Activated naive CD8-positive, alpha-beta T cell treated with anti-CD3 and anti-CD28 coated beads, Interleukin-2, amount 50 U/mL, for 16 hours (primary cell): Measurements from ENCODE around the gene PRKCSH.
"Not testable (repeated sequence)": the region's sequence is repeated elsewhere in the genome, so short reads cannot be mapped to it uniquely, and the experiment has no call there.

Source experiments
- DNase-seq: peaks from one replicate; pipeline ENCODE4 v3.0.0-alpha.2; 2020; ENCODE audit warnings: low read depth, low spot score

Gene PRKCSH

DNA sequence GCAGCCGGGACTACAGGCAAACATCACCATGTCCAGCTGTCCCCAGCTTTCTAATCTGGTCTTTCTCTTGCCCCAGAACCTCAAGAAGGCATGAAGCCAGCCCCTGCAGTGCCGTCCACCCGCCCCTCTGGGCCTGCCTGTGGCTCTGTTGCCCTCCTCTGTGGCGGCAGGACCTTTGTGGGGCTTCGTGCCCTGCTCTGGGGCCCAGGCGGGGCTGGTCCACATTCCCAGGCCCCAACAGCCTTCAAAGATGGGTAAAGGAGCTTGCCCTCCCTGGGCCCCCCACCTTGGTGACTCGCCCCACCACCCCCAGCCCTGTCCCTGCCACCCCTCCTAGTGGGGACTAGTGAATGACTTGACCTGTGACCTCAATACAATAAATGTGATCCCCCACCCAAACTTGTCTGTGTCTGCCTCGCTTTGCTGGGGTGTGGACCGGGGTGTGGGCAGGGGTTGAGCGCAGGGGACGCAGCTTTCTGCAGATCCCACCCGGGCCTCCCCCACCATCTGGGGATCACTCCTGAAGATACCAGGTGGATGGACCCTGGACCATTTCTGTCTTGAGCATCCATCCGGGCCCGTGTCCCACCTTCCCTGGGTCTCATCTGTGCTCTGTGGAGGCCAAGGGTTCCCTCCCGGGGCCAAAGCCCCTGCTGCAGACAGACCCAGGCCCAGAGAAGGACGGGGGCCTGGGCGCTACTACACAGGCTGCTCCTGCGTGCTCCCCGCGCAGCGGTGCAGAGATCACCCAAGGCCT is 15.3 kb downstream of the PRKCSH start:
- no peak for DNase-seq

DNA sequence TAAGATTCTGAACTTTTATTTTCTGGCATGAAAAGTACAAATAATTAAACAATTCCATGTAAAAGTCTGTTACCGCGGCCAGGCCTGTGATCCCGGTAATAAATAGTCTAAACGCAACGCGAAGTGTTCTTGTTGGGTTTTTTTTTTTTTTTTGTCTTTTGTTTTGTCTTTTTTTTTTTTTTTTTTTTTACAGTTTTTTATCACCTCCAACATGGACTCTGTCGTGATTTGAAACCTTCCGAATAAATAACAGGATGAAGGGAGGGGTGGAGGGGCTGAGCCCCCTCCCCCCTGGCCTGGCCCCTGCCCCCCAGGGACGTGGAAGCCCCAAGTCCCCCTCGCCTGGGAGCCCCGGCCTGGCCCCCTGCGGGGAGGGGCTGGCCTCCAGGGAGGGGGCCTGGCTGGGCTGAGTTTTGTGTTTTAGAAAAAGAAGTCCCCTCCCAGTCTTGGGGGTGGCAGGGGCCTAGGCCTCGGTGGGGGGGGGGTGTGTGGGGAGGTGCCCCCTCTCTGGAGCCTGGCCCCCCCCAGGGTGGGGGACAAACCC is 16.0 kb downstream of the PRKCSH start:
- no peak for DNase-seq

DNA sequence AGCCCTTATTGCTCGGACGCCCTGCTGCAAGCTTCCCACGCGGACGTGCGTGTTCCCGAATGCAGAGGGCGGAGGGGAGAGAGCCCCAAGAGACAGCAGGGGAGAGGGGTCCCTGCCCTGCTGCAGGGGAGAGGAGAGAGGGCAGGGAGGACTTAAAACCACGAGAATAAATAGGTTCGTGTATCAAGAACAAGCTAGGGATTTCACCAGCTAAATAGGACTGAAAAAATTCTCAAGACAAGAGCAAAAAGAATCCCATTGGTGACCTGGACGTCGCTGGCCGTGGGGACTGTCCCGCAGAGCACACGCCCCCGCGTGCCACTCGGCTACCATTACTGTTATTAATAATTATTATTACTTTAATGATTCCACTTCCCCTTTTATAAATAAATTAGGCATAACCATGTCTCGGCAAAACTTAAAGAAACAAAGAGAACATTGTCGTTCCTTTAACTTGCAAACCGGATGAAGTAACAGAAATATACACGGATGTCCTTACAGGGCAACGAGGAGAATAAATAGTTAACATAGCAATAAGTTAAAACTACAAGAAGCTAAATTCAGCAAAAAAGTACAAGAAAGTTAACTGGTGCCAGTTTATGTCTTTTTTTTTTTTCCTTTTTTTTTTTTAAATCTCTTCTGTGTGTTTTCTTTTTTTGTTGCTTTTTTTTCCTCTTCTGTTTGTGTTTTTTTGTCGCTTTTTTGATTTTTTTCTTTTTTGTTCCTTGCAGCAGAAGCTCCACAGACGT is 16.6 kb downstream of the PRKCSH start:
- DNase-seq: no peak

DNA sequence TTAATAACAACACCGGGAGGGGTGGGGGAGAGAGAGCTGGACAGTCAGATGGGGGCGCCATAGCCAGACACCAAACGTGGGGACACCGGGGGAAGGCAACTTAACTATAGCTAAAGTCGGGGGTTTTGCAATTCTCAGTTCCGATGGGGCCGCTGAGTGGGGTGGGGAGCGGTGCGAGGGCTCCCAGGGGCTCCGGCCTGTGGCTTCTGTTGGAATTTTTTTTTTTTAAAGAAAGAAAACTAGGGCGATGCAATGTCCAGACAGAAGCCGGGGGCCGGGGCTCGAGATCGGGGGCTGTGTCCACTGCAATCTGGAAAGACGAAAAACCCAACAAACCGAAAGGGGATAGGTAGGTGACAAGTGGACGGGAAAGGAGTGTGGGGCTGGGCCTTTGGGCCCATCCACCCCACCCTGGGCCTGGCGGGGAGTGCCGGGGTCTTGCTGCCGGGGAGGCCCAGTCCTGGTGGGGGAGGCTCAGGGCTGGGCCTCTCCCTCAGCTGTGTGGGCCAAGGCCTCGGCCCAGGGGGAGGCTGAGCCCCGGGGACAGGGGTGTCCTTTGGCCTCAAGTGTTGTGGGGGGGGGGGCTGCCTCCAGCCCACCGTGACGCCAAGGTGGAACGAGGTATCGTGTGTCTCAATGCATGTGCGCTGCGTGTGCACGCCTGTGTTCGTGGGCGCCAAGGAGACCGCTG is 17.3 kb downstream of the PRKCSH start:
- no peak for DNase-seq

DNA sequence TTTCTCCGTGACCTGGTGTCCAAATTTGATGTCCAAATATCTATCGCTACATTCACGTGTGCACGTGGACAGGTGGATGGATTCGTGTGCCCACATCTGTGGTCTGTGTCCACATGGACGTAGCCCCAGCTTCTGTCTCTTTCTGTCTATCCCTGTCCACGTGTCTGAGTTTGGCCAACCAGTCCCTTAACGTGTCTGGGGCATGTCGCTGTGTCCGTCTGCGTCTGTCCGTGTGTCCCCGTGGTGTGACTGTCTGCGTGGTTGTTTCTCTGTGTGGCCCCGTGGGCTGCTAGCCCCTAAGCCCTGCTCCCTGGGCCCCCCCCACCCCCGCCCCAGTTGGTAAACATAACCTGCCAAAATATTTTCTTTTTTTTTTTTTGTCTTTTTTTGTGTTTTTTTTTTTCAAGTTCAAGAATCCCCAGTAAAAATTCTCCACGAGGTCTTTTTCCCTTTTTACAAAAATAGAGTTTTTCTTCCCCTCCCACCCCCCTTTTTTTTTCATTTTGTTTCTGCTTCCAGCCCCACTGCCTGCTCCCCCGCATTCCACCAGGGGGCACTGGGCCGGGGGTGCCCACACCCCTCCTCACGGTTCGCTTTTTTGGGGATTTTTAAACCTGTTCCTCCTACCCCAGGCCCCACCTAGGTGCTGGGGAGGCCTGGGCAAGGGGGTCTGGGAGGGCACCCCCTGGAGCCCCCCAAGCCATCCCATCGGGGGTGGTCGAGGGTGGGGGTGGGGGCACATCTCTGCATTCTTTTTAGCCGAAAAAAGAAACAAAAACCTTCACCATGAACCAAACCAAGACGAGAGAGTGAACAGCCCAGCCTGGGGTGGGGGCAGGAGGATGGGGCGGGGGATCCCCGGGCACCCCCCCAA is 18.3 kb downstream of the PRKCSH start:
- no peak for DNase-seq

DNA sequence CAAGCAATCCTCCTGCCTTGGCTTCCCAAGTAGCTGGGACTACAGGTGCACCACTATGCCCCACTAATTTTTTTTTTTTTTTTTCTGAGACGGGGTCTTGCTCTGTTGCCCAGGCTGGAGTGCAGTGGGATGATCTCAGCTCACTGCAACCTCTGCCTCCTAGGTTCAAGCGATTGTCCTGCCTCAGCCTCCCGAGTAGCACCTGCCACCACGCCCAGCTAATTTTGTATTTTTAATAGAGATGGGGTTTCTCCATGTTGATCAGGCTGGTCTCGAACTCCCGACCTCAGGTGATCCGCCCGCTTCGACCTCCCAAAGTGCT is 19.8 kb downstream of the PRKCSH start:
- not testable (repeated sequence) for DNase-seq

DNA sequence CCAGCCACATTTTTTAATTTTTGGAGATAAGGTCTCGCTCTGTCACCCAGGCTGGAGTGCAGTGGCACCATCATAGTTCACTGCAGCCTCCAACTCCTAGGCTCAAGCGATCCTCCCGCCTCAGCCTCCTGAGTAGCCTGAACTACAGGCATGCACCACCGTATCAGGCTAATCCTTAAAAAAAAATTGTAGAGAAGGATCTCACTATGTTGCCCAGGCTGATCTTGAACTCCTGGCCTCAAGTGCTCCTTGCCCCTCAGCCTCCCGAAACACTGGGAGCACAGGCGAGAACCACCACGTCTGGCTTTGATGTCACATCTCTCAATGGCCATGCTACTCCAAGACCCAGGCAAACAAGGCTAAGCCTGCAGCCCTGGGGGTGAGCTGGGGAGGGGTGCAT is 21.2 kb downstream of the PRKCSH start:
- no peak for DNase-seq

DNA sequence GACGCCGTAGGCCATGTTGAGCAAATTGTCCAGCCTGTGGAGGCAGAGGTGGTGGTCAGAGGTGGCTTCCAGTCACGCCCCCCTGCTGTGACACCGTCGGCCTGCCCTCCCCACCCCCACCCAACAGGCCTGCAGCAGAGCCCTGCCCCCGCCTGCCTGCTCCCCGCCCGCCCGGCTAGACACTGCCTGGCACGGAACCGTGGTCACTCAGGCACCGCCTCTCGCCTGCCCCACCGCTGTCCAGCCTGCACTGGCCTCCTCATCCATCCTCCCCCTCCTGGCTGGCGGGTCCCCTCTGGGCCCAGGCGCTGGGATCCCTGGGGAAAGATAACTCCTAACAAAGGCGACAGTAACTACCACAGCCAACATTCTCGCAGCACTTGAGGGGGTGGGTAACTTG is 21.7 kb downstream of the PRKCSH start:
- DNase-seq: no peak

DNA sequence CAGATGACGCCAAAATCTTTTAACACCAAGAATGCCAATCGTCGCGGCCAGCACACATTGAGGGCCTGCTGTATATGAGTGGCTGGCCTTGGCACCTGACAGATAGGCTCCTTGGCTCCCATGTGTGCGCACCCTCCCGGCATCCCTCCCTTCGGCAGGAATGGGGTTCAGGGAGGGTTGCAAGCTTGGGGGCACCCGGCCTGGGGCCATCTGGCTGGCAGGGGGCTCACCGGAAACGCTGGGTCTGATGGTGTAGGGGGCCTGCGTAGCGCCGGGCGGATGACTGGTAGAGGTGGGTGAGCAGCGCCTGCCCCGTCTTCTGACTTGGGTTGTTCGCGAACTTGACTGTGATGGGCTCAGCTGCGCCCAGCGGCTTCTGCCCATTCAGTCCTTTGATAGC is 22.4 kb downstream of the PRKCSH start:
- DNase-seq: no peak

DNA sequence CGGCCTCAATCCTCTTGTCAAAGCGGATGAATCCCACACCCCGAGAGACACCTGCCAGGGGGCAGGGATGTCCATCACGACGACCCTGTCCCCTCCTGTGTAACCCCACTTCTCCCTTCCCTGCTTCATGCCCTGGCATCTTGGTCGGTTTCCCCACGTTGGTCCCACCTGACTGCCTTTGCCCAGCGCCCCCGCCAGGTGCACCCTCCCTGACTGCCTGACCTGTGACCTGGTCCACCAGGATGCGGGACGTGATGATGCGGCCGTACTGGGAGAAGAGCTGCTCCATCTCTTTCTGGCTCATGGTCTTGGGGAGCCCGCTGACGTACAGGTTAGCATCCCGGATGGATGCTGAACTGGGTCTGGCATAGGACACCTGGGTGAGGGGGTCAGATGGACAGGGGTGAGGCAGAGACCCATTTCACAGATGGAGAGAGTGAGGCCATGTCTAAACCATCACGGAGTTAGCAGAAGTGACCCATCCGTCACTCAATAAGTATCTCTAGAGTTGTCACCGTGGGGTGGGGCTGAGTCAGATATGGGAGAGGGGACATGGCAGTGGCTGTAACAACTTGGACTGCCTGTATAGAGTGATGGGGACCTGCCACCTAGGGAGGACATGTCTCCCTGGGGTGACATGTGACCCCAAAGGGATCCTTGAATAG is 22.9 kb downstream of the PRKCSH start:
- no peak for DNase-seq

DNA sequence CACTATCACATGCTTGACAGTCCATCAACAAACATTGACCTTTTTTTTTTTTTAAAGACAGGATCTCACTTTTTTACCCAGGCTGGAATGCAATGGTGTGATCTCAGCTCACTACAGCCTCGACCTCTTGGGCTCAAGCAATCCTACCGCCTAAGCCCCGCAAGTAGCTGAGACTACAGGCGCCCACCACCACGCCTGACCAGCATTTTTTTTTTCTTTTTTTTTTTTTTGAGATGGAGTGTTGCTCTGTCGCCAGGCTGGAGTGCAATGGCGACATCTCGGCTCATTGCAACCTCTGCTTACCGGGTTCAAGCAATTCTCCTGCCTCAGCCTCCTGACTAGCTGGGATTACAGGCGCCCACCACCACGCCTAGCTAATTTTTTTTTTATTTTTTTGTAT is 23.5 kb downstream of the PRKCSH start:
- DNase-seq: not testable (repeated sequence)

DNA sequence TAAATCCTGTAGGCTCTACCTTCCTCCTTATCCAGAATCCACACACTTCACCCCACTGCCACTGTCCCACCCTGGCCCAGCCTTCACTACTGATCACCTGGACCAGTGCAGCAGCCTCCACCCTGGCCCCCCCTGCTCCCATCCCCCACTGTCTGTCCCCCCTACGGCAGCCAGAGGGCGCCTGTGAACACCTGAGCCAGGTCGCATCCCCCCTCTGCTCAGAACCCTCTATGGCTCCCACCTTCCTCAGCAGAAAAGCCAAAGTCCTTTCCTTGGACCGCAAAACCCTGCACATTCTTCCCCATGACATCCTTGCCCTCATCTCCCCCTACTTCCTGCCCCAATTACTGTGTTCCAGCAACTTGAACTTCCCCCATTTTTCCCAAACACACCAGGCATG is 24.8 kb downstream of the PRKCSH start:
- no peak for DNase-seq

DNA sequence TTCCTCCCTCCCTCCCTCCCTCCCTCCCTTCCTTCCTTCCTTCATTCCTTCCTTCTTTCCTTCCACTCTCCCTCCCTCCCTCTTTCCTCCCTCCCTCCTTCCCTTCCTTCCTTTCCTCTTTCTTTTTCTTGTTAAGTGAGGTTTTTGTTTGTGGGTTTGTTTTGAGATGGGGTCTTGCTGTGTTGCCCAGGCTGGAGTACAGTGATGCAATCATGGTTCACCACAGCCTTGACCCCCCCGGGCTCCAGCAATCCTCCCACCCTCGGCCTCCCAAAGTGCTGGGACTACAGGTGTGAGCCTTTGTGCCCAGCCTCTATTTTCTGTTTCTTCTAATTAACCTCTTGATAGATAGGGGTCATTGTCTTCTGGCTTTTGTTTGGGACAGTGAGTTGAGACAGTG is 26.0 kb downstream of the PRKCSH start:
- DNase-seq: no peak

DNA sequence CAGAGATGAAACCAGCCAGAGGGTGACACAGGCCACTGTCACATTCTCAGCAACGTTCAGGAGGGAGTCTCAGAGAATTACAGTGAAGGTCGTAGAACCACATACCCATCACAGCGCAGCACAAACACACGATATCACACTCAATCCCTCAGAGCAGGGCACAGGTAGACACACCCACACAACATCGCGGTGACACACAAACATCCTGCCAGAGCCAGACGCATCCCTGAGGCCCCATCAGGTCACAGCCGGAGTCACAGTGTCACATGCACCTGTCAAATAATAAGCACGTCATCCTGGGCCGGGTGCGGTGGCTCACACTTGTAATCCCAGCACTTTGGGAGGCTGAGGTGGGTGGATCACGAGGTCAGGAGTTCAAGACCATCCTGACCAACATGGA is 28.0 kb downstream of the PRKCSH start:
- no peak for DNase-seq

DNA sequence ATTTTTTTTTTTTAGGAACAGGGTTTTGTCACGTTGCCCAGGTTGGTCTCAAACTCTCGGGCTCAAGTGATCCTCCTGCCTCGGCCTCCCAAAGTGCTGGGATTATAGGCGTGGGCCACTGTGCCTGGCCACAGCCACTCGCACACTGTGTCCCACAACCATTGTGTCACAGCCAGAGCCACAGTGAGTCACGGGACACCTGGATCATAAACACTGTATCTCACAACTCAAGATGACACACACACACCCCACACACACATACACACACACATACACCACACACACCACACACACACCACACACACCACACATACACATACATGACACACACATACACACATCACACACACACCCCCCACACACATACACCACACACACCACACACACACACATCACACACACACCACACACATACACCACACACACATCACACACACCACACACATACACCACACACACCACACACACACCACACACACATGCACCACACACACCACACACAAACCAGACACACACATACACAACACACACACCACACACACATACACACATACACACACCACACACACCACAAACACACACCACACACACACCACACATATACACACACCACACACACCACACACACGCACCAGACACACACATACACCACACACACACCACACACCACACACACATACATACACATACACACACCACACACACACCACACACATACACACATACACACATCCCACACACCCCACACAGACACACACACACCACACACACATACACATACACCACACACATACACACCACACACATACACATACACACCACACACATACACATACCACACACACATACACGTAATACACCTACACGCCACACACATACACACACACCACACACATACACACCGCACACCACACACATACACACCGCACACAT is 29.2 kb downstream of the PRKCSH start:
- no peak for DNase-seq

DNA sequence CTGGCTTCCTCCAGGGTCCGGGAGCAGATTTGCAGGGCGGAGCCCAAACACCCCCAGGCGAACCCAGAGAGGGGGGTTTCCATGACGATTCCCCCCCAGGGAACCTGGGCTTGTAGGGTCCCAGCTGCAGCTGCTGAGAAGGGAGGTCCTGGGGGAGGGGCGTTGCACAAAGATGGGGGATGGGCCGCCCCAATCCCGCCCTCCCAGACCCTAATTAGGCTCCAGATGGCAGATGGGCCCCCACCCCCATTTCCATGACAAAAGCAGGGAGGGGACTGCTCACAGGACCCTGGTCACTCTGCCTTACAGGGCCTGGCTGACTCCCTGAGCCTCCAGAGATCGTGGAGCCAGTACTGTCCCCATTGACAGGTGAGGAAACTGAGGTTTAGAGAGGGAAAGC is 30.2 kb downstream of the PRKCSH start:
- no peak for DNase-seq

DNA sequence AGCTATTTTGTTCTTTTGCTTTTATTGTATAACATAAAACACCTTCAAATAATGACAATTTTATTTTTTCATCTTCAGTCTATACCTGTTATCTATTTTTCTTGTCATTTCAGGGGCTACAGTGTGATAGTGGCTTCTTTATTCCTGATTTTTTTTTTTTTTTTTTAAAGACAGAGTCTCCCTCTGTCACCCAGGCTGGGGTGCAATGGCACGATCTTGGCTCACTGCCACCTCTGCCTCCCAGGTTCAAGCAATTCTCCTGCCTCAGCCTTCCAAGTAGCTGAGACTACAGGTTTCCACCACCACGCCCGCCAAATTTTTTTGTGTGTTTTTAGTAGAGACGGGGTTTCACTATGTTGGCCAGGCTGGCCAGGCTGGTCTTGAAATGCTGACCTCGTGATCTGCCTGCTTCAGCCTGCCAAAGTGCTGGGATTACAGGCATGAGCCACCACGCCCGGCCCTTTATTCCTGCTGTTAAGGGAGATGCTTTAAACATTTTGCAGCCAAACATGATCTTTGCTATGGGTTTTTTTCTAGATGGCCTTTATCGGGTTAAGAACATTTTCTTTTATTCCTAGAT is 32.9 kb downstream of the PRKCSH start:
- DNase-seq: not testable (repeated sequence)

DNA sequence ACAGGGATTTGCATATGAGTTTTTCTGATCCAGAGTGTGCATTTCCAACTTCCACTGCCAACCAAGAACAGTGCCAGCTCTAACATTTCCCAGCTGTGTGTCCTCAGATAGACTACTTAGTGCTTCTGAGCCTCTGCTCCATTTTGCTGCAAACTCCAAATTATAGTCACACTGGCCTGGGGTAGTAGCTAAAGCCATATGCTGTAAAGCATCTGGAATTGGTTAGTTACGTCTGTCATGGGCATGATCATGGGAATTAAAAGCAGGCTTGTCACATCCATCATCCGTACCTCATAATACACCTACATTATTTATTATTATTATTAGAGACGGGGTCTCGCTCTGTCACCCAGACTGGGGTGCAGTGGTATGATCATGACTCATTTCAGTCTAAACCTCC is 38.3 kb downstream of the PRKCSH start:
- DNase-seq: no peak

DNA sequence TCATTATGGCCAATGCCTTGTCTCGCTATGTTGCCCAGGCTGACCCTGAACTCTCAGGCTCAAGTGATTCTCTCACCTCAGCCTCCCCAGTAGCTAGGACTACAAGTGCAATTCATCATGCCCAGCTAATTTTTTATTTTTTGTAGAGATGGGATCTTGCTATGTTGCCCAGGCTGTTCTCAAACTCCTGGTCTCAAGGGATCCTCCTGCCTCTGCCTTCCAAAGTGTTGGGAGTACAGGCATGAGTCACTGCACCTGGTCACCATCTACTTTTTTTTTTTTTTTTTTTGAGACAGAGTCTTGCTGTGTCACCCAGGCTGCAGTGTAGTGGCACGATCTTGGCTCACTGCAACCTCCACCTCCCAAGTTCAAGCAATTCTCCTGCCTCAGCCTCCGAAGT is 39.9 kb downstream of the PRKCSH start:
- DNase-seq: not testable (repeated sequence)

DNA sequence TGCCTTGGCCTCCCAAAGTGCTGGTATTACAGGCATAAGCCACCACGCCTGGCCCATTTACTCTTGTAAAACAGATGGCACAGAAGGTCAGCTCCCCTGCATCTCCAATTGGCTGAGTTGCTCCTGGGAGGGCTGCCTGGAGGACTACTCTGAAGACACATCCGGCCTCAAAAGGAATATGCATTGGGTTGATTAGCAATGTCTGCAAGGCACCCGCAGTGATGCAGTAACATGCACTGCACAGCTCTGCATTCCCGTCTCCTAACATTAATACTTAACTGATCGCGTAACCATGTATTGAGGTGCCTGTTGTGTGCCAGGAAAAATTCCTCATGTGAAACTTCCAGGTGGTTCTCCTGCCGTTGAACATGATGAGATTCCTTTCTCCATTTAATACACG is 40.4 kb downstream of the PRKCSH start:
- DNase-seq: no peak
